GM13977 (cell line): ENCODE results near the gene ODAD2.
"Not testable (repeated sequence)": the region's sequence is repeated elsewhere in the genome, so short reads cannot be mapped to it uniquely, and the experiment has no call there.

Experiments
- DNase-seq: peaks from one replicate; pipeline ENCODE4 v3.0.0; 2012; ENCODE audit warnings: low spot score
- in situ Hi-C: fragments of 300-500 bp; cut with MboI; formaldehyde crosslinking; loops from one replicate; pipeline ENCODE4 v1.12.0; 2022; ENCODE audit warnings: low sequenced_read_pairs, low pct_unique_long_range_greater_than_20kb, mixed read lengths, inconsistent platforms; ENCODE audit not compliant: unreplicated experiment
- TF ChIP-seq, protein P1 (sequence below): IDR thresholded peaks from 2 replicates; pipeline ENCODE4 v1.5.1; 2012; ENCODE audit warnings: mild to moderate bottlenecking, control low read depth; ENCODE audit not compliant: insufficient read depth; ENCODE audit errors: extremely low read depth, missing control alignments

The ODAD2 gene

DNA sequence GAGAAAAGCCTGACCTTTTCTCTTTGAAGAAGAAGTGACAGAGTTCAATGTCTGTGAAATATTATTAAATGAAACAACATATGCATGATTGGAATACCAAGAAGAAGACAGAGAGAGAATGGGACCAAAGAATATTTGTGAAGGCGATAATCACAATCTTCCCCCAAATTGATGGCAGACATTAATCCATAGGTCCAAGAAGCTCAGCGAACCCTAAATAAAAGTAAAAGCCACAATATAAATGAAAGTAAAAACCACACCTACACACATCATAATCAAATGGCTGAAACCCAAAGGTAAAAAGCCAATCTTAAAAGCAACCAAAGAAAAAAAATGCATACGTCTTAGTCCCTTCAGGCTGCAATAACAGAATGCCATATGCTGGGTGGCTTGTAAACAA, 84.0 kb downstream of the ODAD2 start:
- TF ChIP-seq, protein P1, sequence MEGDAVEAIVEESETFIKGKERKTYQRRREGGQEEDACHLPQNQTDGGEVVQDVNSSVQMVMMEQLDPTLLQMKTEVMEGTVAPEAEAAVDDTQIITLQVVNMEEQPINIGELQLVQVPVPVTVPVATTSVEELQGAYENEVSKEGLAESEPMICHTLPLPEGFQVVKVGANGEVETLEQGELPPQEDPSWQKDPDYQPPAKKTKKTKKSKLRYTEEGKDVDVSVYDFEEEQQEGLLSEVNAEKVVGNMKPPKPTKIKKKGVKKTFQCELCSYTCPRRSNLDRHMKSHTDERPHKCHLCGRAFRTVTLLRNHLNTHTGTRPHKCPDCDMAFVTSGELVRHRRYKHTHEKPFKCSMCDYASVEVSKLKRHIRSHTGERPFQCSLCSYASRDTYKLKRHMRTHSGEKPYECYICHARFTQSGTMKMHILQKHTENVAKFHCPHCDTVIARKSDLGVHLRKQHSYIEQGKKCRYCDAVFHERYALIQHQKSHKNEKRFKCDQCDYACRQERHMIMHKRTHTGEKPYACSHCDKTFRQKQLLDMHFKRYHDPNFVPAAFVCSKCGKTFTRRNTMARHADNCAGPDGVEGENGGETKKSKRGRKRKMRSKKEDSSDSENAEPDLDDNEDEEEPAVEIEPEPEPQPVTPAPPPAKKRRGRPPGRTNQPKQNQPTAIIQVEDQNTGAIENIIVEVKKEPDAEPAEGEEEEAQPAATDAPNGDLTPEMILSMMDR, result no peak
- in situ Hi-C loops, result no loop called here

GRCh38 chr10:27912231-27912630, 86.6 kb downstream of the ODAD2 start:
- in situ Hi-C loops, result no loop called here
- TF ChIP-seq, protein P1, result no peak
- DNase-seq, result no peak

More for the DNA sequence above, 84.0 kb downstream of the ODAD2 start:
- DNase-seq, result no peak

- TF ChIP-seq, protein P1, result no peak
- in situ Hi-C loops, result no loop called here
- DNase-seq, result no peak
Observed at GRCh38 chr10:27911539-27911938, 87.3 kb downstream of the ODAD2 start.

DNA sequence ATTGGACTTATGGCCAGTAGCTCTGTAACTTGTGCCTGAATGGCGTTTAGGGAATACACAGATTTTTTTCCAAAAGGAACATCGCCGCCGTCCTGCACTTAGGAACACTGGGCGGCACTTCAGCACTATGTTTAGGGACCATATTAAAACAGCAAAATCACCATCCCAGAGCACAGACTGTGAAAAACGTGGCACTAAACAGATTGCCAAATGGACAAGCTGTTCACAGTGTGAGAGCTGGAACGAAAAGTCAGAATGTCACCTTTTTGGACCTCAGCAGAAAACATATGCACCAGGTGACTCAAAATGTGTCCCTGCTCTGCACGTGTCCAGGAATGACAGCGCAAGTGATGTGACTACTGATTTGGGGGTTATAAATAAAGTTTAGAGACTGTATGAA, 87.9 kb downstream of the ODAD2 start:
- TF ChIP-seq, protein P1, result no peak
- no peak for DNase-seq
- in situ Hi-C loops, result no loop called here

DNA sequence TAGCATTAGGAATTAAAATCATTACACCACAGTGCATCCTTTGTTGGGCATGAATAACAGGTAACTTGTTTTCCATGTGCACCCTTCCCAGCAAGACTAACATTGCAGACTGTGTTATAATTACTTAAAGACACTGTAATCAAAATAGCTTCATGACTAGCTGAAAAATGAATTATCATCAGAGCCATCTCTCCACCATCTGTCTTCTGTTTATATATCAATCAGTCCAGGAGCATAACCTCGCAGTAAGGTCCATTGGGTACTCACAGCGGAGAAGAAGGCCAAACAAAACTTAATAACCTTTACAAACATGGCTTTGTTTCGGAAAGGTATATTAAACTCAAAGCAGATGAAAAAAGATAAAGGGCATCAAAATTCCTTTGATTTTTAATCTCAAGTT, 90.6 kb downstream of the ODAD2 start:
- in situ Hi-C loops, result no loop called here
- no peak for DNase-seq
- TF ChIP-seq, protein P1, result no peak

DNA sequence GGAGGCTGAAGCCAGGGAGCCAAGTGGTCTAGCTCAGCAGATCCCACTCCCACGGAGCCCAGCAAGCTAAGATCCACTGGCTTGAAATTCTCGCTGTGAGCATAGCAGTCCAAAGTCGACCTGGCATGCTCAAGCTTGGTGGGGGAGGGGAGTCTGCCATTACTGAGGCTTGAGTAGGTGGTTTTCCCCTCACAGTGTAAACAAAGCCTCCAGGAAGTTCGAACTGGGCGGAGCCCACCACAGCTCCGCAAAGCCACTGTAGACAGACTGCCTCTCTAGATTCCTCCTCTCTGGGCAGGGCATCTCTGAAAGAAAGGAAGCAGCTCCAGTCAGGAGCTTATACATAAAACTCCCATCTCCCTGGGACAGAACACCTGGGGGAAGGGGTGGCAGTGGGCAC, 99.4 kb downstream of the ODAD2 start:
- not testable (repeated sequence) for DNase-seq

GRCh38 chr10:27899058-27899457, 99.8 kb downstream of the ODAD2 start:
- in situ Hi-C loops, result no loop called here
- TF ChIP-seq, protein P1, result no peak
- DNase-seq, result no peak

More for the DNA sequence above, 99.4 kb downstream of the ODAD2 start:
- in situ Hi-C loops, result not testable (repeated sequence)
